ENCODE data around the gene PPP1R1A. TPM values are rescaled to one million over a fixed set of nuclear protein-coding genes. Genes with fewer than 3 reads are reported as not detected.

PPP1R1A gene
- total RNA-seq, result 6.7 TPM

GRCh38 chr12:54588110-54588889, at the start of gene PPP1R1A:
Gene PPP1R1A (minus strand): TSS chr12:54588659. CDS start chr12:54588488, 171 bp downstream.
- no peak for DNase-seq

GRCh38 chr12:54634795-54635194, 46.3 kb upstream of the PPP1R1A start, which contains the start of gene LACRT:
Gene LACRT (minus strand): TSS chr12:54634895. CDS start chr12:54634841, 54 bp downstream.
- no peak for DNase-seq

- no peak for DNase-seq
Measured at GRCh38 chr12:54631988-54632728, 43.7 kb upstream of the PPP1R1A start.

GRCh38 chr12:54631551-54631950, 43.1 kb upstream of the PPP1R1A start:
- DNase-seq, result no peak

GRCh38 chr12:54629925-54630324, 41.5 kb upstream of the PPP1R1A start:
- DNase-seq, result no peak

GRCh38 chr12:54628186-54628846, 39.9 kb upstream of the PPP1R1A start:
- no peak for DNase-seq

GRCh38 chr12:54627304-54627703, 38.8 kb upstream of the PPP1R1A start:
- no peak for DNase-seq

- no peak for DNase-seq
Measured at GRCh38 chr12:54625598-54625997, 37.1 kb upstream of the PPP1R1A start.

- no peak for DNase-seq
Measured at GRCh38 chr12:54624315-54625279, 36.1 kb upstream of the PPP1R1A start.

- no peak for DNase-seq
Measured at GRCh38 chr12:54622463-54623183, 34.2 kb upstream of the PPP1R1A start.

GRCh38 chr12:54616933-54617680, 28.6 kb upstream of the PPP1R1A start:
- DNase-seq, result no peak

- no peak for DNase-seq
Measured at GRCh38 chr12:54612225-54612750, 23.8 kb upstream of the PPP1R1A start.

GRCh38 chr12:54611715-54612149, 23.3 kb upstream of the PPP1R1A start:
- no peak for DNase-seq

GRCh38 chr12:54608769-54609168, 20.3 kb upstream of the PPP1R1A start:
- DNase-seq, result no peak

- DNase-seq, result no peak
Measured at GRCh38 chr12:54608156-54608555, 19.7 kb upstream of the PPP1R1A start.

GRCh38 chr12:54606556-54606955, 18.1 kb upstream of the PPP1R1A start:
- DNase-seq, result no peak

GRCh38 chr12:54605138-54605970, 16.9 kb upstream of the PPP1R1A start:
- no peak for DNase-seq

- no peak for DNase-seq
Measured at GRCh38 chr12:54604436-54604835, 16.0 kb upstream of the PPP1R1A start.

GRCh38 chr12:54603872-54604271, 15.4 kb upstream of the PPP1R1A start:
- DNase-seq, result no peak
